HFFc6 (cell line): Measurements from ENCODE around the gene CRYGC. TPM values are rescaled to one million over a fixed set of nuclear protein-coding genes. Genes with fewer than 3 reads are reported as not detected.

Experiments used
- DNase-seq: peaks from one replicate; pipeline ENCODE4 v3.0.0-alpha.2; 2018
- H3K27ac Mint-ChIP-seq: 2 replicates; pipeline ENCODE4 v1.8.0; 2020; ENCODE audit warnings: mild to moderate bottlenecking, mixed read lengths
- H3K27me3 Mint-ChIP-seq: 2 replicates; pipeline ENCODE4 v1.8.0; 2021; ENCODE audit warnings: mild to moderate bottlenecking, moderate library complexity, mixed read lengths; ENCODE audit not compliant: insufficient read depth
- H3K36me3 Mint-ChIP-seq: 2 replicates; pipeline ENCODE4 v1.8.0; 2021; ENCODE audit warnings: low read depth, mixed read lengths
- H3K4me1 Mint-ChIP-seq: 2 replicates; pipeline ENCODE4 v1.8.0; 2020; ENCODE audit warnings: low read depth, mixed read lengths
- H3K4me3 Mint-ChIP-seq: 2 replicates; pipeline ENCODE4 v1.8.0; 2020; ENCODE audit warnings: mild to moderate bottlenecking, moderate library complexity, mixed read lengths
- H3K9me3 Mint-ChIP-seq: 2 replicates; pipeline ENCODE4 v1.8.0; 2020; ENCODE audit warnings: mild to moderate bottlenecking, mixed read lengths
- CTCF ChIP-seq: fragments of 200-600 bp; sonication (generic); IDR thresholded peaks from 2 replicates; pipeline ENCODE4 v1.5.0; 2021; ENCODE audit warnings: antibody characterized with exemption, mild to moderate bottlenecking
- total RNA-seq, 6 experiments: library from RNA; stranded (reverse); fragmentation: NEBNext Ultra II Directional; extraction: Animal tissue kit (Norgen Biotek cat#: 25700); gene quantifications; 2 replicates in 1 of 6; 3 replicates in 5 of 6; pipeline ENCODE4 v1.2.3, GENCODE V29; 2021

CRYGC gene
- total RNA-seq, 6 experiments from 2014 or later: not detected

GRCh38 chr2:208086029-208086428 is 43.6 kb downstream of the CRYGC start:
- no peak for TF ChIP-seq CTCF
- H3K9me3 Mint-ChIP-seq: no peaks in the 10 kb centered on the region
- H3K27ac Mint-ChIP-seq: no peak overlapping the region
- H3K4me1 Mint-ChIP-seq: no peaks in the 10 kb centered on the region
- no peak overlapping the region for H3K4me3 Mint-ChIP-seq
- H3K27me3 Mint-ChIP-seq: peaks cover 14% of the 10 kb centered on the region; the same call in 1 of the 2 replicates
- H3K36me3 Mint-ChIP-seq: no peaks in the 10 kb centered on the region
- no peak for DNase-seq

GRCh38 chr2:208083807-208084206 is 45.8 kb downstream of the CRYGC start:
- TF ChIP-seq CTCF: no peak
- Mint-ChIP-seq H3K4me3 (no peak overlapping the region), H3K36me3 (no peaks in the 10 kb centered on the region), H3K9me3 (no peaks in the 10 kb centered on the region), H3K27me3 (peaks cover 18% of the 10 kb centered on the region), H3K4me1 (no peaks in the 10 kb centered on the region), H3K27ac (no peak overlapping the region)
- no peak for DNase-seq

Other genes starting within 250 kb of the CRYGC start
- 1 to 10 TPM; 6.4 to 8.2 (median 7.2) TPM for gene PLEKHM3, start 104.3 kb downstream of the CRYGC start, total RNA-seq
- gene CRYGD, start 5.3 kb downstream of the CRYGC start, total RNA-seq: not detected
- not detected for gene CRYGB, start 16.3 kb upstream of the CRYGC start, total RNA-seq
- not detected for gene CRYGA, start 33.8 kb upstream of the CRYGC start, total RNA-seq
- gene C2orf80, start 60.2 kb upstream of the CRYGC start, total RNA-seq: not detected
- gene IDH1, start 125.2 kb upstream of the CRYGC start, total RNA-seq: 10 to 100 TPM; 42.7 to 61.7 (median 58.4) TPM
- 10 to 100 TPM; 17.2 to 22.0 (median 20.2) TPM for gene PIKFYVE, start 136.4 kb upstream of the CRYGC start, total RNA-seq